Neural progenitor cell (in vitro differentiated cells): ENCODE measurements around the gene HAT1. TPM values are rescaled to one million over a fixed set of nuclear protein-coding genes. Genes with fewer than 3 reads are reported as not detected.
A peak's percentile ranks its signal among the peaks of the same experiment; 100 is the strongest.

ENCODE experiments used
- DNase-seq: peaks from one replicate; pipeline ENCODE4 v3.0.0-alpha.2; 2016; ENCODE audit warnings: low spot score
- H2AFZ ChIP-seq: fragments of 200-600 bp; sonication (generic); replicated peaks from 2 replicates; pipeline ENCODE4 v1.6.1; 2016; ENCODE audit warnings: antibody characterized with exemption
- H3F3A ChIP-seq: fragments of 200-600 bp; sonication (generic); 2 replicates; pipeline ENCODE4 v1.6.1; 2016; ENCODE audit warnings: antibody characterized with exemption, low read depth
- H3K27ac ChIP-seq: fragments of 200-600 bp; sonication (generic); 2 replicates; pipeline ENCODE4 v1.5.1; 2016; ENCODE audit warnings: mild to moderate bottlenecking
- H3K27me3 ChIP-seq: fragments of 200-600 bp; sonication (generic); 2 replicates; pipeline ENCODE4 v1.6.1; 2016; ENCODE audit warnings: mild to moderate bottlenecking, moderate library complexity
- H3K36me3 ChIP-seq: fragments of 200-600 bp; sonication (generic); 2 replicates; pipeline ENCODE4 v1.5.1; 2016
- H3K4me1 ChIP-seq: fragments of 200-600 bp; sonication (generic); 2 replicates; pipeline ENCODE4 v1.6.1; 2016; ENCODE audit warnings: mixed run types
- H3K4me2 ChIP-seq: fragments of 200-600 bp; sonication (generic); 2 replicates; pipeline ENCODE4 v1.6.1; 2016
- H3K4me3 ChIP-seq: fragments of 200-600 bp; sonication (generic); 2 replicates; pipeline ENCODE4 v1.5.1; 2016
- H3K79me2 ChIP-seq: fragments of 200-600 bp; sonication (generic); 2 replicates; pipeline ENCODE4 v1.6.1; 2016; ENCODE audit warnings: low read depth
- H3K9ac ChIP-seq: fragments of 200-600 bp; sonication (generic); 2 replicates; pipeline ENCODE4 v1.6.1; 2016
- H3K9me3 ChIP-seq: fragments of 200-600 bp; sonication (generic); 2 replicates; pipeline ENCODE4 v1.5.1; 2016; ENCODE audit warnings: low read depth
- H4K20me1 ChIP-seq: fragments of 200-600 bp; sonication (generic); 2 replicates; pipeline ENCODE4 v1.6.1; 2016; ENCODE audit warnings: low read depth
- H3K27ac Mint-ChIP-seq: 3 replicates; pipeline ENCODE4 v1.8.0; 2021; ENCODE audit warnings: mixed read lengths
- H3K27me3 Mint-ChIP-seq: 2 replicates; pipeline ENCODE4 v1.8.0; 2022; ENCODE audit warnings: low read depth, mild to moderate bottlenecking, inconsistent platforms, moderate library complexity, mixed read lengths; ENCODE audit not compliant: insufficient read depth
- H3K36me3 Mint-ChIP-seq: 3 replicates; pipeline ENCODE4 v1.8.0; 2021; ENCODE audit warnings: mixed read lengths
- H3K4me1 Mint-ChIP-seq: 3 replicates; pipeline ENCODE4 v1.8.0; 2021; ENCODE audit warnings: mixed read lengths
- H3K4me3 Mint-ChIP-seq: 3 replicates; pipeline ENCODE4 v1.8.0; 2021; ENCODE audit warnings: mild to moderate bottlenecking, moderate library complexity, mixed read lengths
- H3K9me3 Mint-ChIP-seq: 3 replicates; pipeline ENCODE4 v1.8.0; 2020; ENCODE audit warnings: mixed read lengths
- CTCF ChIP-seq: fragments of 200-600 bp; sonication (generic); IDR thresholded peaks from 2 replicates; pipeline ENCODE4 v1.5.1; 2017; ENCODE audit warnings: antibody characterized with exemption, mild to moderate bottlenecking
- EZH2 ChIP-seq: fragments of 200-600 bp; sonication (generic); IDR thresholded peaks from 2 replicates; pipeline ENCODE4 v1.6.1; 2017; ENCODE audit warnings: antibody characterized with exemption, mild to moderate bottlenecking, moderate library complexity
- EZH2phosphoT487 ChIP-seq: fragments of 200-600 bp; sonication (generic); IDR thresholded peaks from 2 replicates; pipeline ENCODE4 v1.6.1; 2017; ENCODE audit warnings: antibody characterized with exemption
- total RNA-seq: library from RNA; depleted of rRNA; stranded (reverse); fragments of >200 nt; gene quantifications from 2 replicates; pipeline ENCODE4 v1.2.3, GENCODE V29; 2015; ENCODE audit warnings: low replicate concordance

HAT1 gene
- total RNA-seq, 1 donor from 2014 or later: 109 TPM

DNA sequence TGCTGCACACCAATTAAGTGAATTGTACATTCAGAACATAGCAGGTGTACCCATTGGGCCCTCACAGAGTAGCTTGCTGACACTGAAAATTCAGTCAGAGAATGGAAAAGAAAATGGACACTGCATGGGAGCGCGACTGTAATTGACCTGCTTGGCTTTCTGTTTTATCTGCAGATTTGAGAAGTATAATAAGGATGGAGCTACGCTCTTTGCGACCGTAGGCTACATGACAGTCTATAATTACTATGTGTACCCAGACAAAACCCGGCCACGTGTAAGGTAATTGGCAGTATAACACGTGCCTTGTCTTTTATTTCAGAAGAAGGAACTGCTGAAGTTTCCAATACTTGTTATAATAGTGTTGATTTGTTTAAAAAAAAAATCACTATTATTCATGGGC lies 44.0 kb downstream of the HAT1 start:
- DNase-seq: no peak
- no peaks in the 10 kb centered on the region for H3K27me3 ChIP-seq
- TF ChIP-seq EZH2phosphoT487 (no peak), CTCF (no peak), EZH2 (no peak)
- Mint-ChIP-seq H3K4me1 (no peaks in the 10 kb centered on the region), H3K27me3 (no peaks in the 10 kb centered on the region), H3K9me3 (no peaks in the 10 kb centered on the region), H3K4me3 (no peak overlapping the region), H3K36me3 (peaks cover 16% of the 10 kb centered on the region), H3K27ac (no peak overlapping the region)
- H3K4me2 ChIP-seq: peak overlapping the region; percentile 39
- no peak overlapping the region for H2AFZ ChIP-seq
- H3K36me3 ChIP-seq: peaks cover 8% of the 10 kb centered on the region
- peaks cover 28% of the 10 kb centered on the region for H3F3A ChIP-seq
- peaks cover 49% of the 10 kb centered on the region for H3K4me1 ChIP-seq
- no peak overlapping the region for H3K27ac ChIP-seq
- no peak overlapping the region for H3K4me3 ChIP-seq
- H3K9ac ChIP-seq: no peak overlapping the region
- peaks cover 9% of the 10 kb centered on the region for H3K79me2 ChIP-seq
- no peaks in the 10 kb centered on the region for H4K20me1 ChIP-seq
- H3K9me3 ChIP-seq: no peaks in the 10 kb centered on the region

DNA sequence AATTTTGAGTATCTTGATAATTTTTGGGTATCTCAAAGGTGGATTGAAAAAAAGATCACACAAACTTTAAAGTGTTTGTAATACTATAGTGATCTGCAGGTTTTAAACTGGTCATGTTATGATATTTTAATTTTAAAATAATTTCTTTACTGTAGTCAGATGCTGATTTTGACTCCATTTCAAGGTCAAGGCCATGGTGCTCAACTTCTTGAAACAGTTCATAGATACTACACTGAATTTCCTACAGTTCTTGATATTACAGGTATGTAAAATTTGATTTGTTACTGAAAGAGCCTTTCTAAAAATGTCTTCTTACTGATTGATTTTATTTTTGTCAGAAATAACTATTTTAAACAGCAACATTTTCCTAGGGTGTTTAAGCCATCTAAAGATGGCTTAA lies 44.4 kb downstream of the HAT1 start:
- Histone ChIP-seq H3K9me3 (no peaks in the 10 kb centered on the region), H3K4me1 (peaks cover 49% of the 10 kb centered on the region), H3K9ac (no peak overlapping the region), H3K36me3 (peaks cover 8% of the 10 kb centered on the region), H3K27ac (no peak overlapping the region), H3K79me2 (peaks cover 5% of the 10 kb centered on the region), H2AFZ (no peak overlapping the region), H3K4me3 (no peak overlapping the region), H4K20me1 (no peaks in the 10 kb centered on the region), H3F3A (peaks cover 25% of the 10 kb centered on the region), H3K4me2 (no peak overlapping the region), H3K27me3 (no peaks in the 10 kb centered on the region)
- Mint-ChIP-seq H3K4me3 (no peak overlapping the region), H3K27ac (no peak overlapping the region), H3K4me1 (no peaks in the 10 kb centered on the region), H3K27me3 (no peaks in the 10 kb centered on the region), H3K9me3 (no peaks in the 10 kb centered on the region), H3K36me3 (peaks cover 18% of the 10 kb centered on the region)
- TF ChIP-seq EZH2 (no peak), EZH2phosphoT487 (no peak), CTCF (no peak)
- no peak for DNase-seq

DNA sequence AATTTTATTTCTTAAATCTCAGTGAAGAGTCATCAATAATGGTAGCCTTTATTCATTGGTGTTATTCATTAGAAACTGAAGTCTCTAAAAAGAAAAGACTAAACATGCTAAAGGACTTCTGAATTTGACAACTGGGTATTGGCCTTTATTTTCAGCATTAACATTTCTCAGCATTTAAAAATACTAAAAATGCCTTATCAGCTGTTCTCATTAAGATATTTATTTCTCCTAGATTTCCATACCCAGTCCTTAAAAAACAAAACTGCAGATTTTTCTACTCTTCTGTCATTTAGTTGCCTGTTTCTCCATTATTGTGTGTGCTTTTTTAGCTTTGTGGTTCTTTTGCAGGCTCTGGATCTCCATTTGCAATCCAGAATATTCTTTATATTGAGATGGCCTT lies 46.2 kb downstream of the HAT1 start:
- H3K9me3 Mint-ChIP-seq: no peaks in the 10 kb centered on the region
- H3K4me3 Mint-ChIP-seq: no peak overlapping the region
- no peaks in the 10 kb centered on the region for H3K27me3 Mint-ChIP-seq
- H3K9ac ChIP-seq: no peak overlapping the region
- no peak overlapping the region for H2AFZ ChIP-seq
- H3K79me2 ChIP-seq: peaks cover 3% of the 10 kb centered on the region
- peaks cover 25% of the 10 kb centered on the region for H3K36me3 Mint-ChIP-seq
- TF ChIP-seq CTCF (no peak), EZH2 (no peak), EZH2phosphoT487 (no peak)
- H3K4me3 ChIP-seq: no peak overlapping the region
- H3K27ac ChIP-seq: no peak overlapping the region
- H3K4me1 ChIP-seq: peaks cover 44% of the 10 kb centered on the region
- DNase-seq: no peak
- no peak overlapping the region for H3K4me2 ChIP-seq
- H3K36me3 ChIP-seq: peaks cover 8% of the 10 kb centered on the region
- no peaks in the 10 kb centered on the region for H4K20me1 ChIP-seq
- no peaks in the 10 kb centered on the region for H3K9me3 ChIP-seq
- no peak overlapping the region for H3K27ac Mint-ChIP-seq
- H3K27me3 ChIP-seq: no peaks in the 10 kb centered on the region
- H3F3A ChIP-seq: peaks cover 13% of the 10 kb centered on the region
- H3K4me1 Mint-ChIP-seq: no peaks in the 10 kb centered on the region
